K562 (cell line): ENCODE results near the gene CCNY. TPM values are rescaled to one million over a fixed set of nuclear protein-coding genes. Genes with fewer than 3 reads are reported as not detected.

Experiments used
- ATAC-seq: fragments of 200-7000 bp; cut with Tn5 transposase; 3 replicates; pipeline ENCODE4 v1.9.1; 2020; ENCODE audit warnings: moderate library complexity
- BruUV-seq: library from RNA; stranded (reverse); fragments of 400-500 nt; replicated peaks from 2 replicates; lab custom pipeline; 2021; lab: Mats Ljungman, UMichigan
- CTCF ChIA-PET: fragments of 300-600 bp; formaldehyde crosslinking; extraction: SDS; loops from one replicate; lab custom pipeline; 2021; ENCODE audit warnings: low intra/inter-chr PET ratio; lab: Yijun Ruan, JAX
- POLR2A ChIA-PET: fragments of 300-600, 350-650 bp; sonication (Branson Sonifier 250); formaldehyde crosslinking; extraction: SDS; loops from one replicate; lab custom pipeline; 2021; ENCODE audit warnings: antibody characterized with exemption, inconsistent platforms; lab: Yijun Ruan, JAX
- DNase-seq, 4 experiments: peaks; one replicate each; pipeline versions ENCODE4 v3.0.0 to v3.0.0-alpha.2; 2011 to 2018; ENCODE audit warnings: low spot score in 3 of 4, mixed read lengths in 3 of 4; ENCODE audit errors: extremely low read depth in 1 of 4
- FAIRE-seq: peaks from 2 replicates; lab custom pipeline; 2011; peaks lifted over from hg19 to GRCh38; lab: Jason Lieb, UNC
- H2AFZ ChIP-seq: 2 replicates; pipeline ENCODE4 v1.6.0; 2011; ENCODE audit warnings: low read depth, low read length, control low read depth, inconsistent platforms
- H3K27ac ChIP-seq: fragments of 200-600 bp; 3 replicates; pipeline ENCODE4 v1.8.0; 2011; ENCODE audit warnings: low read depth, mild to moderate bottlenecking, control low read depth, inconsistent platforms, low read length, moderate library complexity, mixed read lengths; ENCODE audit errors: extremely low read depth
- H3K27me3 ChIP-seq, 2 experiments: fragments of 300-600 bp in 1 of 2; 2 replicates in 1 of 2; 3 replicates in 1 of 2; pipeline versions ENCODE4 v1.6.0 to v1.8.0; 2011; ENCODE audit warnings: inconsistent platforms in 2 of 2, low read length in 2 of 2, mild to moderate bottlenecking in 1 of 2, mixed read lengths in 1 of 2, moderate library complexity in 1 of 2; ENCODE audit not compliant: control insufficient read depth in 2 of 2, insufficient read depth in 2 of 2
- H3K36me3 ChIP-seq: fragments of 300-600 bp; 3 replicates; pipeline ENCODE4 v1.8.0; 2011; ENCODE audit warnings: mild to moderate bottlenecking, low read length, inconsistent platforms; ENCODE audit not compliant: control insufficient read depth, insufficient read depth
- H3K4me1 ChIP-seq, 2 experiments: fragments of 200-600 bp in 1 of 2; replicated peaks in 1 of 2; 2 replicates in 1 of 2; 3 replicates in 1 of 2; pipeline versions ENCODE4 v1.5.1 to v1.8.0; 2011; ENCODE audit warnings: inconsistent platforms in 2 of 2, low read length in 2 of 2, mild to moderate bottlenecking in 1 of 2, mixed read lengths in 1 of 2, moderate library complexity in 1 of 2; ENCODE audit not compliant: control insufficient read depth in 2 of 2, insufficient read depth in 2 of 2
- H3K4me2 ChIP-seq: 2 replicates; pipeline ENCODE4 v1.6.1; 2011; ENCODE audit warnings: low read length, control low read depth, inconsistent platforms, mixed read lengths; ENCODE audit not compliant: insufficient read depth
- H3K4me3 ChIP-seq: fragments of 200-600 bp; sonication (generic), shearing (Covaris generic); 2 replicates; pipeline ENCODE4 v1.5.1; 2016; ENCODE audit warnings: control low read depth, inconsistent platforms
- H3K79me2 ChIP-seq: fragments of 200-600 bp; 3 replicates; pipeline ENCODE4 v1.8.0; 2011; ENCODE audit warnings: low read length, inconsistent platforms; ENCODE audit not compliant: control insufficient read depth, insufficient read depth
- H3K9ac ChIP-seq, 2 experiments: 2 replicates each; pipeline versions ENCODE4 v1.6.0 to v1.6.1; 2011; ENCODE audit warnings: low read depth in 2 of 2, low read length in 2 of 2, control low read depth in 1 of 2, inconsistent platforms in 1 of 2, mild to moderate bottlenecking in 1 of 2, mixed read lengths in 1 of 2; ENCODE audit not compliant: insufficient read depth in 1 of 2
- H3K9me1 ChIP-seq: one replicate; pipeline ENCODE4 v1.6.0; 2011; ENCODE audit warnings: inconsistent platforms, mild to moderate bottlenecking, low read length, moderate library complexity; ENCODE audit not compliant: control insufficient read depth, insufficient read depth
- H3K9me3 ChIP-seq: replicated peaks from 2 replicates; pipeline ENCODE4 v1.5.1; 2011; ENCODE audit warnings: low read depth, low read length, inconsistent platforms; ENCODE audit not compliant: control insufficient read depth, insufficient read depth
- H4K20me1 ChIP-seq: replicated peaks from 2 replicates; pipeline ENCODE4 v1.6.1; 2011; ENCODE audit warnings: low read length, inconsistent platforms, mixed read lengths; ENCODE audit not compliant: control insufficient read depth, insufficient read depth
- ARID2 ChIP-seq: fragments of 450-650 bp; IDR thresholded peaks from 2 replicates; pipeline ENCODE4 v1.6.1; 2017; ENCODE audit warnings: antibody characterized with exemption, mild to moderate bottlenecking
- ARID4B ChIP-seq: sonication (generic); formaldehyde crosslinking; IDR thresholded peaks from 2 replicates; pipeline ENCODE4 v1.8.0; 2022; ENCODE audit warnings: mild to moderate bottlenecking, missing genetic modification reagents
- ATF1 ChIP-seq, 2 experiments: fragments of 450-650 bp in 1 of 2; IDR thresholded peaks; 2 replicates each; pipeline ENCODE4 v1.6.1; 2016; ENCODE audit warnings: missing compliant biosample characterization in 1 of 2, missing genetic modification characterization in 1 of 2
- ATF3 ChIP-seq, 2 experiments: fragments of 450-650 bp in 1 of 2; sonication (generic) in 1 of 2; formaldehyde crosslinking in 1 of 2; IDR thresholded peaks in 1 of 2; conservative IDR thresholded peaks in 1 of 2; 2 replicates each; pipeline versions ENCODE4 v1.6.1 to v1.8.1; 2016 to 2023; ENCODE audit warnings: mild to moderate bottlenecking in 2 of 2, moderate library complexity in 2 of 2, inconsistent platforms in 1 of 2, missing genetic modification reagents in 1 of 2
- ELF2 ChIP-seq: fragments of 250-450 bp; sonication (Bioruptor Pico); IDR thresholded peaks from 2 replicates; pipeline ENCODE4 v1.5.0; 2021; ENCODE audit warnings: mild to moderate bottlenecking
- KAT7 ChIP-seq: sonication (generic); formaldehyde crosslinking; IDR thresholded peaks from 2 replicates; pipeline ENCODE4 v1.8.0; 2022; ENCODE audit warnings: missing genetic modification reagents, mild to moderate bottlenecking, borderline replicate concordance
- MLX ChIP-seq, 2 experiments: fragments of 450-650 bp in 1 of 2; sonication (generic) in 1 of 2; formaldehyde crosslinking; conservative IDR thresholded peaks; 2 replicates each; pipeline versions ENCODE4 v1.4.0 to v1.8.1; 2020 to 2022; ENCODE audit warnings: mild to moderate bottlenecking in 1 of 2, missing genetic modification reagents in 1 of 2
- MTF1 ChIP-seq: fragments of 250-450 bp; sonication (Bioruptor Pico); IDR thresholded peaks from 2 replicates; pipeline ENCODE4 v1.9.0; 2021; ENCODE audit warnings: moderate library complexity, mild to moderate bottlenecking, inconsistent platforms, borderline replicate concordance
- PHB2 ChIP-seq: fragments of 450-650 bp; IDR thresholded peaks from 2 replicates; pipeline ENCODE4 v1.6.1; 2017; ENCODE audit warnings: low read depth
- POLR3G ChIP-seq: IDR thresholded peaks from 2 replicates; pipeline ENCODE4 v1.6.1; 2011; ENCODE audit not compliant: insufficient read length, insufficient replicate concordance; ENCODE audit errors: extremely low read depth
- SP2 ChIP-seq: IDR thresholded peaks from 2 replicates; pipeline ENCODE4 v1.6.1; 2011; ENCODE audit warnings: mild to moderate bottlenecking, low read depth, low read length, moderate library complexity; ENCODE audit not compliant: poor library complexity, severe bottlenecking; ENCODE audit errors: extremely low read depth
- TEAD2 ChIP-seq: fragments of 450-650 bp; IDR thresholded peaks from 2 replicates; pipeline ENCODE4 v1.6.1; 2016; ENCODE audit warnings: missing genetic modification characterization, control low read depth, missing compliant biosample characterization
- ZNF41 ChIP-seq: fragments of 250-450 bp; sonication (Bioruptor Pico); conservative IDR thresholded peaks from 2 replicates; pipeline ENCODE4 v1.4.0; 2020; ENCODE audit warnings: mild to moderate bottlenecking
- ZNF561 ChIP-seq: fragments of 450-650 bp; formaldehyde crosslinking; conservative IDR thresholded peaks from 2 replicates; pipeline ENCODE4 v1.4.0; 2020; ENCODE audit warnings: mild to moderate bottlenecking, moderate library complexity
- WGBS: fragments of 100-300 bp; shearing (Covaris generic); methylation state at CpG from one replicate; pipeline ENCODE4 v1.1.6; 2016; ENCODE audit warnings: low coverage, mixed read lengths; ENCODE audit not compliant: insufficient coverage; ENCODE audit errors: missing lambda C conversion rate; 5-methylcytosine and 5-hydroxymethylcytosine counted together
- in situ Hi-C: fragments of 300-500 bp; cut with MboI; formaldehyde crosslinking; loops from 4 replicates; pipeline ENCODE4 v1.15.0; 2018; ENCODE audit warnings: inconsistent platforms, mixed read lengths
- intact Hi-C: fragments of 100-400 bp; cut with micrococcal nuclease; formaldehyde crosslinking; loops from 2 replicates; pipeline ENCODE4 v1.14.2; 2022
- polyA plus RNA-seq, 8 experiments: library from polyadenylated mRNA; depleted of rRNA in 4 of 8; stranded (reverse) in 5 of 8; unstranded in 3 of 8; fragments of >200 nt; fragmentation: Nextera tagmentation in 2 of 8; fragmentation: Illumina TruSeq in 1 of 8; extraction: Ambion mirVana in 2 of 8; extraction: Trizol in 1 of 8; gene quantifications; 2 replicates each; pipeline versions ENCODE4 v1.2.1 to v1.2.3, GENCODE V29; 2011 to 2014; ENCODE audit warnings: inconsistent platforms in 1 of 8, missing spikeins in 1 of 8
- total RNA-seq, 7 experiments: library from RNA; depleted of rRNA in 6 of 7; stranded (reverse); fragments of >200 nt in 6 of 7; fragmentation: Illumina TruSeq in 2 of 7; extraction: Trizol in 2 of 7; gene quantifications; 2 replicates each; pipeline versions ENCODE4 v1.2.1 to v1.2.3, GENCODE V29; 2011 to 2021; ENCODE audit warnings: low replicate concordance in 1 of 7

Gene CCNY
- total and polyA plus RNA-seq, 9 of the 15 experiments (the other 6 are each of a cell fraction or from before 2014, with no cell fraction given), result 8.4 to 109 (median 38.6) TPM

- Histone ChIP-seq H3K79me2 (peaks cover 95% of the 10 kb centered on the region), H3K9me3 (no peaks in the 10 kb centered on the region), H3K27me3 (no peaks in the 10 kb centered on the region), H3K9me1 (peaks cover 4% of the 10 kb centered on the region), H3K4me2 (peak overlapping the region; percentile 78), H3K4me1 (peaks cover 12 to 43% of the 10 kb centered on the region in 2 experiments; a peak in 4 of 5 replicates), H3K27ac (peak overlapping the region; percentile 73), H4K20me1 (peaks cover 24% of the 10 kb centered on the region), H3K4me3 (peak overlapping the region; percentile 90), H3K36me3 (peaks cover 22% of the 10 kb centered on the region), H2AFZ (peak overlapping the region; percentile 28), H3K9ac (peak overlapping the region; percentile 75 to 95)
- WGBS, result under 1% methylated on average over 53 of the region's 88 CpGs
- FAIRE-seq, result no peak
- intact Hi-C loops, result loop anchor here (2.0 to 5.0 kb wide), 2 partner anchors 54 to 75 kb away; no protein-coding TSS in a partner anchor
- BruUV-seq, result no TSS peak
- peak; percentile 37 for ATAC-seq
- ChIA-PET CTCF (no interaction called here), POLR2A (interaction anchor here (1.1 to 1.7 kb wide), 2 partner anchors 10 to 14 kb away, joined by 3 to 7 read pairs; no protein-coding TSS in a partner anchor)
- DNase-seq, result peak in 2 of 4 experiments; percentile 48 to 64
- in situ Hi-C loops, result no loop called here
- TF ChIP-seq PHB2 (no peak), ZNF561 (no peak), MTF1 (no peak), ARID4B (peak; percentile 58), KAT7 (CRISPR knock-in tag) (peak; percentile 88; the same call in 1 of the 2 replicates), POLR3G (no peak), SP2 (no peak), ARID2 (no peak), MLX (CRISPR knock-in tag; conservative IDR thresholded peaks at IDR 0.05) (no peak), ATF3 (IDR thresholded peaks at IDR 0.05) (no peak), ATF3 (CRISPR knock-in tag; conservative IDR thresholded peaks at IDR 0.05) (no peak), ZNF41 (CRISPR knock-in tag) (no peak), TEAD2 (tag) (no peak), ELF2 (CRISPR knock-in tag) (no peak), ATF1 (CRISPR knock-in tag; IDR thresholded peaks at IDR 0.05) (no peak), ATF1 (tag; IDR thresholded peaks at IDR 0.05) (peak; percentile 34; the same call in 1 of the 2 replicates)
These were observed 863 bp downstream of the CCNY start for GRCh38 chr10:35336921-35337823.
